DMS153 treated with DMSO at 0.1 percent for 48 hours (cell line): Measurements from ENCODE around the gene ISG20L2.

Source experiments
- DNase-seq: peaks from one replicate; lab custom pipeline; 2025; ENCODE audit not compliant: unreplicated experiment; lab: John Stamatoyannopoulos, UW

The ISG20L2 gene

GRCh38 chr1:156754219-156754618, 25.7 kb upstream of the ISG20L2 start:
- DNase-seq, result no peak

GRCh38 chr1:156752843-156753482, 24.4 kb upstream of the ISG20L2 start:
- no peak for DNase-seq

GRCh38 chr1:156751757-156752481, 23.4 kb upstream of the ISG20L2 start:
- peak; percentile 85 for DNase-seq

GRCh38 chr1:156751451-156751756, 22.8 kb upstream of the ISG20L2 start, which contains the start of gene HDGF:
TSS of gene HDGF (minus strand) at chr1:156751675. CDS start at chr1:156751429, 246 bp downstream.
- no peak for DNase-seq

GRCh38 chr1:156750711-156751450, 22.3 kb upstream of the ISG20L2 start:
- no peak for DNase-seq

- DNase-seq, result no peak
These were observed 21.7 kb upstream of the ISG20L2 start for GRCh38 chr1:156750191-156750672.

GRCh38 chr1:156749419-156750118, 21.0 kb upstream of the ISG20L2 start:
- DNase-seq, result no peak

- DNase-seq, result no peak
These were observed 20.3 kb upstream of the ISG20L2 start for GRCh38 chr1:156748670-156749418.

- no peak for DNase-seq
These were observed 19.4 kb upstream of the ISG20L2 start for GRCh38 chr1:156747742-156748669.

GRCh38 chr1:156746728-156747631, 18.4 kb upstream of the ISG20L2 start:
- DNase-seq, result peak; percentile 84

GRCh38 chr1:156746406-156746727, 17.8 kb upstream of the ISG20L2 start:
- no peak for DNase-seq

GRCh38 chr1:156745881-156746280, 17.3 kb upstream of the ISG20L2 start:
- no peak for DNase-seq

- DNase-seq, result no peak
These were observed 16.3 kb upstream of the ISG20L2 start for GRCh38 chr1:156744786-156745419.

- DNase-seq, result no peak
These were observed 15.8 kb upstream of the ISG20L2 start for GRCh38 chr1:156744344-156744743.

- no peak for DNase-seq
These were observed 15.1 kb upstream of the ISG20L2 start for GRCh38 chr1:156743367-156744302.

- DNase-seq, result no peak
These were observed 14.2 kb upstream of the ISG20L2 start for GRCh38 chr1:156742801-156743200.

GRCh38 chr1:156742017-156742416, 13.5 kb upstream of the ISG20L2 start:
- no peak for DNase-seq
